ENCODE results near the gene CX3CR1.

DNA sequence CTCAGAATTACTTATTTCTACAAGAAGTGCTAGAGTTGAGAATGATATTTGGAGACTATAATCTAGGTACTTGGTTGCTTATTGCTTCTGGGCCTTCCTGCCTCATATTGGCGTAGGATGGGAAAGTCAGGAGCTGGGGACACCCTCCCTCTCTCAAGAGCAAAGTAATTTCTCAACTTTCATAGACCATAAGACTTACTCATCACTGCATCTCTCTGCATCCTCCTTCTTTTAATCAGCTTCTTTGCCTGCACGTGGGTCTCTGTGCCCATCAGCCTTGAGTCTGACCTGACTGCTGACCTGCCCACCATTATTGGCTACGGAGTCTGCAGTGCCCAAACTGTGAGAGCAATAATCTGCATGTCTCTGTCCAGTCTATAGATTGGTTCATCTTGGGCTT lies 60.1 kb downstream of the CX3CR1 start:
- TF ChIP-seq POLR2AphosphoS5 (IDR thresholded peaks at IDR 0.05), result no peak
- TF ChIP-seq, protein P1, sequence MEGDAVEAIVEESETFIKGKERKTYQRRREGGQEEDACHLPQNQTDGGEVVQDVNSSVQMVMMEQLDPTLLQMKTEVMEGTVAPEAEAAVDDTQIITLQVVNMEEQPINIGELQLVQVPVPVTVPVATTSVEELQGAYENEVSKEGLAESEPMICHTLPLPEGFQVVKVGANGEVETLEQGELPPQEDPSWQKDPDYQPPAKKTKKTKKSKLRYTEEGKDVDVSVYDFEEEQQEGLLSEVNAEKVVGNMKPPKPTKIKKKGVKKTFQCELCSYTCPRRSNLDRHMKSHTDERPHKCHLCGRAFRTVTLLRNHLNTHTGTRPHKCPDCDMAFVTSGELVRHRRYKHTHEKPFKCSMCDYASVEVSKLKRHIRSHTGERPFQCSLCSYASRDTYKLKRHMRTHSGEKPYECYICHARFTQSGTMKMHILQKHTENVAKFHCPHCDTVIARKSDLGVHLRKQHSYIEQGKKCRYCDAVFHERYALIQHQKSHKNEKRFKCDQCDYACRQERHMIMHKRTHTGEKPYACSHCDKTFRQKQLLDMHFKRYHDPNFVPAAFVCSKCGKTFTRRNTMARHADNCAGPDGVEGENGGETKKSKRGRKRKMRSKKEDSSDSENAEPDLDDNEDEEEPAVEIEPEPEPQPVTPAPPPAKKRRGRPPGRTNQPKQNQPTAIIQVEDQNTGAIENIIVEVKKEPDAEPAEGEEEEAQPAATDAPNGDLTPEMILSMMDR (IDR thresholded peaks at IDR 0.05), result no peak
